AG09319 (cell line): ENCODE measurements around the gene UBN1.

Experiments used
- DNase-seq: peaks from one replicate; pipeline ENCODE4 v3.0.0-alpha.2; 2010; ENCODE audit warnings: low read depth; ENCODE audit errors: extremely low read depth
- TF ChIP-seq, protein P1 (sequence below): IDR thresholded peaks from 2 replicates; pipeline ENCODE4 v1.5.1; 2011; ENCODE audit warnings: low read depth, mild to moderate bottlenecking, inconsistent platforms, low read length, moderate library complexity

The UBN1 gene

DNA sequence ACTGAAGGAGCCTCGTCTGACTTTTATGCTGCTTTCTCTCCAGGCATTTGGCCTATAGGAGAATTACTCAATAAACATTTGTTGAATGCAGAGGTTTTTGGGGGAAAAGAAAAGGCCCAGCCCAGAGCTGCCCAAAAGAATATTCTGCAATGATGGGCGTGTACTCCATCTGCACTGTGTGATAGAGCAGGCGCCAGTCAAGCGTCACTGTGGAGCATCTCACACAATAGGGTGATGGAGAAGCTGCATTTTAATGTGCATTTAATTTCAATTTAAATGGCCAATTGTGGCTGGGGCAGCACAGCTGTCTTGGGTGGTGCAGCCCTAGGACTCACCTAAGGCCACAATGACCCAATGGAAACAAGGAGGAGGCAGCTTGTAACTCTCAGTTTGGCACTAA lies 20.8 kb upstream of the UBN1 start:
- TF ChIP-seq, protein P1, sequence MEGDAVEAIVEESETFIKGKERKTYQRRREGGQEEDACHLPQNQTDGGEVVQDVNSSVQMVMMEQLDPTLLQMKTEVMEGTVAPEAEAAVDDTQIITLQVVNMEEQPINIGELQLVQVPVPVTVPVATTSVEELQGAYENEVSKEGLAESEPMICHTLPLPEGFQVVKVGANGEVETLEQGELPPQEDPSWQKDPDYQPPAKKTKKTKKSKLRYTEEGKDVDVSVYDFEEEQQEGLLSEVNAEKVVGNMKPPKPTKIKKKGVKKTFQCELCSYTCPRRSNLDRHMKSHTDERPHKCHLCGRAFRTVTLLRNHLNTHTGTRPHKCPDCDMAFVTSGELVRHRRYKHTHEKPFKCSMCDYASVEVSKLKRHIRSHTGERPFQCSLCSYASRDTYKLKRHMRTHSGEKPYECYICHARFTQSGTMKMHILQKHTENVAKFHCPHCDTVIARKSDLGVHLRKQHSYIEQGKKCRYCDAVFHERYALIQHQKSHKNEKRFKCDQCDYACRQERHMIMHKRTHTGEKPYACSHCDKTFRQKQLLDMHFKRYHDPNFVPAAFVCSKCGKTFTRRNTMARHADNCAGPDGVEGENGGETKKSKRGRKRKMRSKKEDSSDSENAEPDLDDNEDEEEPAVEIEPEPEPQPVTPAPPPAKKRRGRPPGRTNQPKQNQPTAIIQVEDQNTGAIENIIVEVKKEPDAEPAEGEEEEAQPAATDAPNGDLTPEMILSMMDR, result no peak
- no peak for DNase-seq

DNA sequence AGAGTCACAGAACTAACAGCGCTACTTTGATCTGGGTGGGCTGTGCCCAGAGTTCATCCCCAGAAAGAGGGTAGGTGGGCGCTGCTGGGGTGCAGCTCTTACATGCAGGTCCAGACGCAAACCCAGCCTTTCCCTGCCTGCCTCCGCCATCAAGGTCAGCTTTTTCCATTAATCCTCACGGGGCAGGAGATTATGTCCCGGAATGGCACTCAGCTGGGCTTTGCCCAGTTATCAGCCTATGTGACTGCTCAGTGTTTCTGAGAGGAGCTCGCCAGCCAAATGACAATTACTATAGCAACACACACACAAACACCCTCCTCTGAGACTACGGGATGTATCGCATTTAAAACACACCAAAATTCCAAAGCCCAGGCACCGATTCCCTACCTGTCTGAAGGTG lies 20.3 kb upstream of the UBN1 start:
- DNase-seq, result no peak
- TF ChIP-seq, protein P1, result no peak

DNA sequence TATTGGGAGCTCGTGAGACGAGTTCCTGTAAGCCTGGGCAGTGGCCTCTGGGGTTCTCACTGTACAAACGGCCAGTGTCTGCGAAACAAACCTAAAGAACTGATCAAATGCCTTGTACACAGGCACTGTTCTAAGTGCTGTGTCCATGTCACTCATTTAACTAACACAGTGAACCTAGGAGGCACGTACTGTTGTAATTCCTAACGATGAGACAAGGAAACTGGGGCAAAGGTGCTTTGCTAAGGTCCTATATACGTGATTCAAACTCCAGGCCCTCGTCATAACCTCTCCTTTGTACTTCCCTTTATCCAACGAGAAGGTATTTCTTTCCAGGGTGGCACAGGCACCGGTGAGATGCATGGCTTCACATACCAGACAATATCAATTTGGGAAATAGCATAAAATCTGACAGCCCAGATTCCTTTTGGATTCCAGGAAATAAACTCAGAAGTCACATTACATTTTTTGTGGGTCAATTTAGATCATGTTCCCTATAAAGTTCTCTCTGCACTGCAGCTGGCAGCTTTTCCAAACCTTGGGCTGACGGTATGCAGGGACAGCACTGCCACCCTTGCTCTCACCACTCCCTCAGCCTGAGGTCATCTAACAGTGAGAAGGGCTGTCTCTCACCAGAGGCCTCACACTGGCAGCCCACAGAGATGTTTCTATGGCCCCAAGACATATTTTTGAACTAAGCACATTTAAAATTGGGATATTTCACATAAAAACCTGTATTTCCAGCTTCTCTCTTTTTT lies 18.5 kb upstream of the UBN1 start:
- TF ChIP-seq, protein P1, result no peak
- DNase-seq, result no peak

DNA sequence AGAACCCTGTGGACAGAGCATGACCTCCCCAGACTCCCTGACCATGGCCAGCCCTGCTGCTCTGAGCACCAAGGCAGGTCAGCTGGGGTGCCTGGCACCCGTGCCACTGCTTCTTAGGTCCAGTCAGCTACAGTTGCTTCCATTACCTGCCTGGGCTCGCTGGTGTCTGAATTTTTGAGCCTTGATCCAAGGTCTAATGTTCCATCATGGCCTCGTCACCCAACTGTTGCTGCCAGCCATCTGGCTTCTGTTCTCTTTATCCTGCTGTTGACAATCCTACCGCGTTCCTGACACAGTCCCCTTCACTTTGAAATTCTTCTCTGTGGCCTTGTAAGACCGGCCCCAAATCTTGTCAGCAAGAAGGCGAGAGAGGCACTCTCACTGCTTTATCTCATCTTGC lies 16.9 kb upstream of the UBN1 start:
- no peak for DNase-seq
- TF ChIP-seq, protein P1, result no peak

DNA sequence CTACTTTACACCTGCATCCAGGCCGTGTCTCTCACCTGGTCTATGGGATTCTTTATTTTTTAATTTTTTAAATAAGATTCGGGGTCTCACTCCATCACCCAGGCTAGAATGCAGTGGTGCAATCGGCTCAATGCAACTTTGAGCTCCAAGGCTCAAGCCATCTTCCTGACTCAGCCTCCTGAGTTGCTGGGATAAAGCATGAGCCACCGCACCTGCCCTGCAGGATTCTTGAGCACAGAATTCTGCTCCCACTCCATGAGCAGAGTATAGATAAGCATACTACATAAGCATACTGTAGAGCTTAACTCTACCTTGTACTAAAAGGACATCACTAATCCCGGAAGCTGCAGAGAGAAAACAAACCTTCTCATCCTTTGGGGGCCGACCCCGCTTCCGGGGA lies 15.7 kb upstream of the UBN1 start:
- TF ChIP-seq, protein P1, result no peak

DNA sequence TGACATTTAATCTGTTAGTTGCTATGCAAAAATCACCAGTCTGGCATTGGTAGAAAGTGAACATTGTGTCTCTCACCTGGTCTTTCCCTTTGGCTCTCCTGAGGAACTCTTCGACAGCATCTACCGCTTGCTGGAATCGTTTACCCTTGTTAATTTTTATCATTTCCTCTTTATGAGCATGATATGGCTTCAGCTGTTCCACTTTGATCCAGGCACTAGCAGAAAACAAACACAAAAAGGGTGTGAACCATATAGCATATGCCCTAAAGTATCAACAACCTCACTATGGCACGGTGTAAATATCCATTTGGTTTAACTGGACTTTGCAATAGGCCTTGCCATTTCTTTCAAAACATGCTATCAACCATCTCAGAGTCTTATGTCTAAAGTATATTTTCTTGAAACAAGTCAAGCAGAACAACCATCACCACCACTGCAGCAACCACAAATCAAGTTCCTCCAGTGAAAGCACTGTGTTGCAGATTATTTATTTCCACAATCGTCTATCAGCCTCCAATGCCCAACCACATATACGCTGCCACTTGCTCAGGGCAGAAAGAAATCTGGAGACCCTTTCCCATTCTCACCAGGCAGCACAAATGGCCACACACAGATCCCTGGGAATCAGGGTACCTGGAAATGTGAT lies 14.5 kb upstream of the UBN1 start:
- DNase-seq, result no peak
- TF ChIP-seq, protein P1, result no peak

More for the DNA sequence above, 15.7 kb upstream of the UBN1 start:
- DNase-seq, result no peak

DNA sequence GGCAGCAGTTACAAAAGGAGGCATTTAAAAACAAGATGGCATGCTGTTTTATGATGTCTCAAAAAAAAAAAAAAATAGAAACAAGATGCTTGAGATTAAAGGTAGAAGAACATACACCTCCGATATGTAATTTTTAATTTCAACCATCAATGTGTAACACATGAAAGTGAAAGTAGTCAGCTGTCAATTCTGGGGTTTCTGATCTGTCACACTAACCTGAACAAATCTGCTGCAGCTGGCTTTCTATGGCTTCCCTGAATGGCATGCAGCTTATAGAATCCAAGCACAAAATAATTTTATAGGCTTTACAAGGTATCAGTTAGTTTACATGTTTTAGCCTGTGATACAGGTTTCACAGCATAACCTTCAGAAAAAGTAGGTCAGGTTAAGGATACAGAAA lies 13.7 kb upstream of the UBN1 start:
- TF ChIP-seq, protein P1, result no peak
- DNase-seq, result no peak
